DMS114 treated with DMSO at 0.1 percent for 48 hours (cell line): Measurements from ENCODE around the gene DAPK1.

Source experiments
- DNase-seq: peaks from one replicate; lab custom pipeline; 2025; ENCODE audit not compliant: unreplicated experiment; lab: John Stamatoyannopoulos, UW

DAPK1 gene

GRCh38 chr9:87564791-87565241, 67.1 kb downstream of the DAPK1 start:
- no peak for DNase-seq

GRCh38 chr9:87567001-87567400, 69.3 kb downstream of the DAPK1 start:
- no peak for DNase-seq

GRCh38 chr9:87567571-87567970, 69.9 kb downstream of the DAPK1 start:
- no peak for DNase-seq

GRCh38 chr9:87567983-87568382, 70.3 kb downstream of the DAPK1 start:
- no peak for DNase-seq

- DNase-seq, result no peak
These were observed 70.7 kb downstream of the DAPK1 start for GRCh38 chr9:87568401-87568800.

GRCh38 chr9:87569008-87569509, 71.4 kb downstream of the DAPK1 start:
- DNase-seq, result no peak

- DNase-seq, result no peak
These were observed 71.9 kb downstream of the DAPK1 start for GRCh38 chr9:87569518-87569917.

GRCh38 chr9:87570000-87570908, 72.6 kb downstream of the DAPK1 start:
- no peak for DNase-seq

GRCh38 chr9:87572719-87573118, 75.1 kb downstream of the DAPK1 start:
- no peak for DNase-seq

- no peak for DNase-seq
These were observed 76.2 kb downstream of the DAPK1 start for GRCh38 chr9:87573841-87574342.

- DNase-seq, result no peak
These were observed 80.1 kb downstream of the DAPK1 start for GRCh38 chr9:87577746-87578145.

GRCh38 chr9:87578625-87579024, 81.0 kb downstream of the DAPK1 start:
- DNase-seq, result no peak

- DNase-seq, result no peak
These were observed 82.3 kb downstream of the DAPK1 start for GRCh38 chr9:87579781-87580541.

- no peak for DNase-seq
These were observed 83.3 kb downstream of the DAPK1 start for GRCh38 chr9:87580941-87581438.

GRCh38 chr9:87581513-87581912, 83.8 kb downstream of the DAPK1 start:
- no peak for DNase-seq

GRCh38 chr9:87581949-87582637, 84.4 kb downstream of the DAPK1 start:
- DNase-seq, result no peak

- DNase-seq, result no peak
These were observed 86.7 kb downstream of the DAPK1 start for GRCh38 chr9:87584326-87584725.

- DNase-seq, result no peak
These were observed 87.6 kb downstream of the DAPK1 start for GRCh38 chr9:87585123-87585855.

GRCh38 chr9:87586731-87587355, 89.2 kb downstream of the DAPK1 start:
- DNase-seq, result no peak

- DNase-seq, result no peak
These were observed 89.7 kb downstream of the DAPK1 start for GRCh38 chr9:87587356-87587745.
